Panc1 (cell line): ENCODE data around the gene IDNK. TPM values are rescaled to one million over a fixed set of nuclear protein-coding genes. Genes with fewer than 3 reads are reported as not detected.

Source experiments
- ATAC-seq: fragments of 200-7000 bp; cut with Tn5 transposase; 2 replicates; pipeline ENCODE4 v1.9.1; 2020; ENCODE audit warnings: mild to moderate bottlenecking, moderate library complexity
- BruUV-seq: library from RNA; stranded (reverse); fragments of 400-500 nt; replicated peaks from 2 replicates; lab custom pipeline; 2021; lab: Mats Ljungman, UMichigan
- CTCF ChIA-PET: fragments of 300-600 bp; sonication (Branson Sonifier 250); formaldehyde crosslinking; loops from one replicate; lab custom pipeline; 2022; ENCODE audit warnings: antibody characterized with exemption; lab: Charles Lee
- POLR2A ChIA-PET: fragments of 300-600 bp; sonication (Branson Sonifier 250); formaldehyde crosslinking; loops from one replicate; lab custom pipeline; 2022; ENCODE audit warnings: antibody characterized with exemption; lab: Charles Lee
- DNase-seq: peaks from one replicate; pipeline ENCODE4 v3.0.0-alpha.2; 2010; ENCODE audit warnings: low read depth, low spot score
- H3K27ac ChIP-seq: 2 replicates; pipeline ENCODE4 v1.5.1; 2011; ENCODE audit warnings: mild to moderate bottlenecking, low read length, inconsistent platforms
- H3K27me3 ChIP-seq: fragments of 200-500 bp; sonication (Bioruptor generic); 2 replicates; pipeline ENCODE4 v1.6.0; 2014; ENCODE audit warnings: low read length, inconsistent platforms; ENCODE audit not compliant: control insufficient read depth, insufficient read depth
- H3K36me3 ChIP-seq: fragments of 200-500 bp; sonication (Bioruptor generic); 2 replicates; pipeline ENCODE4 v1.5.1; 2014; ENCODE audit warnings: inconsistent platforms, mild to moderate bottlenecking, low read length, moderate library complexity; ENCODE audit not compliant: control insufficient read depth, insufficient read depth
- H3K4me1 ChIP-seq: 2 replicates; pipeline ENCODE4 v1.5.1; 2011; ENCODE audit warnings: inconsistent platforms, mild to moderate bottlenecking, low read length, moderate library complexity; ENCODE audit not compliant: control insufficient read depth, insufficient read depth
- H3K4me3 ChIP-seq, 2 experiments: 2 replicates each; pipeline ENCODE4 v1.5.1; 2011 to 2012; ENCODE audit warnings: low read depth in 2 of 2, low read length in 2 of 2, mild to moderate bottlenecking in 2 of 2, inconsistent platforms in 1 of 2, moderate library complexity in 1 of 2
- H3K9me3 ChIP-seq: fragments of 200-500 bp; sonication (Bioruptor generic); 2 replicates; pipeline ENCODE4 v1.5.1; 2014; ENCODE audit warnings: low read depth, mild to moderate bottlenecking, inconsistent platforms, low read length, moderate library complexity; ENCODE audit not compliant: control insufficient read depth, insufficient read depth
- CTCF ChIP-seq: fragments of 450-650 bp; IDR thresholded peaks from 2 replicates; pipeline ENCODE4 v1.5.1; 2017; ENCODE audit warnings: mild to moderate bottlenecking
- POLR2AphosphoS5 ChIP-seq: IDR thresholded peaks from 2 replicates; pipeline ENCODE4 v1.6.1; 2012; ENCODE audit warnings: mild to moderate bottlenecking, low read depth, low read length, moderate library complexity
- REST ChIP-seq, 2 experiments: IDR thresholded peaks; 2 replicates each; pipeline ENCODE4 v1.6.1; 2011 to 2012; ENCODE audit warnings: low read depth in 2 of 2, control low read depth in 1 of 2, low read length in 1 of 2, mild to moderate bottlenecking in 1 of 2, moderate library complexity in 1 of 2; ENCODE audit not compliant: insufficient read depth in 1 of 2
- SIN3A ChIP-seq: IDR thresholded peaks from 2 replicates; pipeline ENCODE4 v1.6.1; 2012; ENCODE audit warnings: low read depth, mild to moderate bottlenecking, low read length, moderate library complexity, borderline replicate concordance; ENCODE audit not compliant: insufficient read depth
- TCF7L2 ChIP-seq: IDR thresholded peaks from 2 replicates; pipeline ENCODE4 v1.6.1; 2011; ENCODE audit warnings: mild to moderate bottlenecking, low read depth, low read length, inconsistent platforms
- in situ Hi-C: cut with HindIII; loops from 2 replicates; pipeline ENCODE4 v1.10.0; 2016; ENCODE audit warnings: low sequenced_read_pairs, low pct_unique_long_range_greater_than_20kb
- intact Hi-C: fragments of 100-400 bp; cut with micrococcal nuclease; formaldehyde crosslinking; loops from one replicate; pipeline ENCODE4 v1.10.0; 2022; ENCODE audit not compliant: unreplicated experiment
- total RNA-seq: library from RNA; stranded (reverse); gene quantifications from one replicate; pipeline ENCODE4 v1.2.1, GENCODE V29; 2021; ENCODE audit not compliant: unreplicated experiment

IDNK gene
- total RNA-seq, 1 experiment from 2014 or later, result 1.9 TPM

- ATAC-seq, result no peak
- in situ Hi-C loops, result no loop called here
- POLR2A ChIA-PET, result interaction anchor here (0.7 kb wide), 1 partner anchor 155 kb away, joined by 6 read pairs; no protein-coding TSS in a partner anchor
- Histone ChIP-seq H3K4me3 (no peak overlapping the region), H3K4me1 (peaks cover 5% of the 10 kb centered on the region), H3K9me3 (no peaks in the 10 kb centered on the region), H3K27ac (no peak overlapping the region), H3K27me3 (no peaks in the 10 kb centered on the region), H3K36me3 (no peaks in the 10 kb centered on the region)
- DNase-seq, result no peak
- CTCF ChIA-PET, result interaction anchor here (0.6 kb wide), 1 partner anchor 394 kb away, joined by 3 read pairs; no protein-coding TSS in a partner anchor
- BruUV-seq, result TSS peak; percentile 60
- intact Hi-C loops, result no loop called here
- TF ChIP-seq REST (IDR thresholded peaks at IDR 0.05; ENCODE audit: insufficient read depth in 1 of 2, low read depth in 2 of 2, low read length in 1 of 2), result no peak
- no peak for TF ChIP-seq CTCF
- TF ChIP-seq POLR2AphosphoS5, result no peak
- TF ChIP-seq SIN3A, result no peak
- TF ChIP-seq TCF7L2, result no peak
These were observed 2.2 kb downstream of the IDNK start for GRCh38 chr9:83625178-83625577.

- Histone ChIP-seq H3K4me3 (no peak overlapping the region), H3K36me3 (no peaks in the 10 kb centered on the region), H3K27me3 (no peaks in the 10 kb centered on the region), H3K27ac (no peak overlapping the region), H3K9me3 (no peaks in the 10 kb centered on the region), H3K4me1 (peaks cover 5% of the 10 kb centered on the region)
- ATAC-seq (no peak), DNase-seq (no peak)
- POLR2A ChIA-PET, result no interaction called here
- BruUV-seq, result no TSS peak
- intact Hi-C loops, result no loop called here
- TF ChIP-seq SIN3A (no peak), REST (IDR thresholded peaks at IDR 0.05; ENCODE audit: insufficient read depth in 1 of 2, low read depth in 2 of 2, low read length in 1 of 2) (no peak), TCF7L2 (no peak)
- CTCF ChIA-PET, result no interaction called here
- in situ Hi-C loops, result no loop called here
These were observed 5.6 kb downstream of the IDNK start for GRCh38 chr9:83628540-83628939.
